Esophagus squamous epithelium (tissue), 5 donors: ENCODE results near the gene RAB6B. TPM values are rescaled to one million over a fixed set of nuclear protein-coding genes. Genes with fewer than 3 reads are reported as not detected.

Experiments
- DNase-seq: peaks from one replicate; lab custom pipeline; 2025; lab: John Stamatoyannopoulos, UW
- H3K27ac ChIP-seq, 4 donors: fragments of 200-600 bp; sonication (generic); one replicate each; pipeline ENCODE4 v1.5.1; 2016 to 2019; ENCODE audit warnings: mild to moderate bottlenecking in 1 of 4
- H3K27me3 ChIP-seq, 4 donors: fragments of 200-600 bp; sonication (generic); 1 replicate in 3 of 4; 2 replicates in 1 of 4; pipeline versions ENCODE4 v1.5.1 to v1.6.0; 2017 to 2021; ENCODE audit warnings: antibody characterized with exemption in 1 of 4
- H3K36me3 ChIP-seq, 3 donors: fragments of 200-600 bp; sonication (generic); one replicate each; pipeline ENCODE4 v1.5.1; 2016 to 2019
- H3K4me1 ChIP-seq, 3 donors: fragments of 200-600 bp; sonication (generic); one replicate each; pipeline ENCODE4 v1.5.1; 2017 to 2019
- H3K4me3 ChIP-seq, 4 donors: fragments of 200-600 bp; sonication (generic); 1 replicate in 3 of 4; 2 replicates in 1 of 4; pipeline ENCODE4 v1.5.1; 2016 to 2019; ENCODE audit warnings: mild to moderate bottlenecking in 2 of 4, moderate library complexity in 1 of 4
- H3K9me3 ChIP-seq, 3 donors: fragments of 200-600 bp; sonication (generic); one replicate each; pipeline ENCODE4 v1.5.1; 2016 to 2019
- CTCF ChIP-seq, 6 experiments: fragments of 450-650 bp in 4 of 6; fragments of 200-600 bp in 2 of 6; sonication (generic) in 2 of 6; IDR thresholded peaks; one replicate each; pipeline ENCODE4 v1.5.1; 2016 to 2019; ENCODE audit warnings: antibody characterized with exemption in 6 of 6, mild to moderate bottlenecking in 4 of 6, moderate library complexity in 4 of 6
- POLR2A ChIP-seq, 4 donors: fragments of 450-650 bp; IDR thresholded peaks; one replicate each; pipeline ENCODE4 v1.6.1; 2017; ENCODE audit warnings: antibody characterized with exemption in 4 of 4, mild to moderate bottlenecking in 4 of 4, moderate library complexity in 3 of 4
- WGBS, 2 donors: methylation state at CpG; one replicate each; pipeline ENCODE4 v1.1.5; 2018; 5-methylcytosine and 5-hydroxymethylcytosine counted together
- intact Hi-C: fragments of 100-400 bp; cut with DNase I; formaldehyde crosslinking; loops from one replicate; pipeline ENCODE4 v1.15.0; 2022
- total RNA-seq, 4 donors: library from RNA; depleted of rRNA; stranded (reverse); fragments of >200 nt; gene quantifications; one replicate each; pipeline ENCODE4 v1.1.0, GENCODE V29; 2016
- donor health status: DM: yes; HTN: yes; CAD: no.

RAB6B gene
- total RNA-seq, 4 donors from 2014 or later = 0.09 to 1.7 (median 0.68) TPM

GRCh38 chr3:133836497-133837158 is 59.1 kb downstream of the RAB6B start:
- no peak for DNase-seq
- no peaks in the 10 kb centered on the region for H3K4me1 ChIP-seq
- WGBS, 2 donors = 66 to 73% methylated on average over 3 to 4 of the region's 6 CpGs
- H3K36me3 ChIP-seq = peaks cover 0 to 14% (median 0%) of the 10 kb centered on the region in 3 donors
- H3K27me3 ChIP-seq = no peaks in the 10 kb centered on the region
- H3K27ac ChIP-seq = no peak overlapping the region
- H3K4me3 ChIP-seq = no peak overlapping the region
- TF ChIP-seq CTCF (IDR thresholded peaks at IDR 0.05) (no peak), POLR2A (IDR thresholded peaks at IDR 0.05) (no peak)
- intact Hi-C loops = no loop called here
- no peaks in the 10 kb centered on the region for H3K9me3 ChIP-seq

GRCh38 chr3:133835961-133836360 is 59.7 kb downstream of the RAB6B start:
- Histone ChIP-seq H3K4me1 (no peaks in the 10 kb centered on the region), H3K36me3 (peaks cover 0 to 14% (median 0%) of the 10 kb centered on the region in 3 donors), H3K4me3 (no peak overlapping the region), H3K9me3 (no peaks in the 10 kb centered on the region), H3K27me3 (no peaks in the 10 kb centered on the region), H3K27ac (no peak overlapping the region)
- no peak for DNase-seq
- WGBS, 2 donors = 100% methylated on average over 1 of the region's 4 CpGs; no CpG with 5 or more reads in 1 of the 2 donors
- no peak for TF ChIP-seq CTCF (IDR thresholded peaks at IDR 0.05)
- TF ChIP-seq POLR2A (IDR thresholded peaks at IDR 0.05) = no peak
- intact Hi-C loops = no loop called here

GRCh38 chr3:133835418-133835743 is 60.3 kb downstream of the RAB6B start:
- intact Hi-C loops = no loop called here
- Histone ChIP-seq H3K9me3 (no peaks in the 10 kb centered on the region), H3K4me1 (no peaks in the 10 kb centered on the region), H3K36me3 (peaks cover 0 to 14% (median 0%) of the 10 kb centered on the region in 3 donors), H3K27me3 (no peaks in the 10 kb centered on the region), H3K27ac (no peak overlapping the region), H3K4me3 (no peak overlapping the region)
- no peak for DNase-seq
- WGBS, 2 donors = 93 to 99% methylated on average over 3 of the region's 3 CpGs
- TF ChIP-seq POLR2A (IDR thresholded peaks at IDR 0.05) = no peak
- TF ChIP-seq CTCF (IDR thresholded peaks at IDR 0.05) = no peak

GRCh38 chr3:133834621-133835417 is 60.9 kb downstream of the RAB6B start:
- no peak for DNase-seq
- peaks cover 0 to 14% (median 0%) of the 10 kb centered on the region in 3 donors for H3K36me3 ChIP-seq

More at GRCh38 chr3:133834621-133835417, 60.9 kb downstream of the RAB6B start:
- Histone ChIP-seq H3K4me1 (no peaks in the 10 kb centered on the region), H3K4me3 (no peak overlapping the region), H3K27ac (no peak overlapping the region), H3K9me3 (no peaks in the 10 kb centered on the region), H3K27me3 (no peaks in the 10 kb centered on the region)
- TF ChIP-seq POLR2A (IDR thresholded peaks at IDR 0.05) = no peak
- TF ChIP-seq CTCF (IDR thresholded peaks at IDR 0.05) = no peak
- intact Hi-C loops = no loop called here
- WGBS, 2 donors = 89 to 91% methylated on average over 12 of the region's 14 CpGs
